ENCODE data around the gene FBXO31.

- TF ChIP-seq, protein P1, sequence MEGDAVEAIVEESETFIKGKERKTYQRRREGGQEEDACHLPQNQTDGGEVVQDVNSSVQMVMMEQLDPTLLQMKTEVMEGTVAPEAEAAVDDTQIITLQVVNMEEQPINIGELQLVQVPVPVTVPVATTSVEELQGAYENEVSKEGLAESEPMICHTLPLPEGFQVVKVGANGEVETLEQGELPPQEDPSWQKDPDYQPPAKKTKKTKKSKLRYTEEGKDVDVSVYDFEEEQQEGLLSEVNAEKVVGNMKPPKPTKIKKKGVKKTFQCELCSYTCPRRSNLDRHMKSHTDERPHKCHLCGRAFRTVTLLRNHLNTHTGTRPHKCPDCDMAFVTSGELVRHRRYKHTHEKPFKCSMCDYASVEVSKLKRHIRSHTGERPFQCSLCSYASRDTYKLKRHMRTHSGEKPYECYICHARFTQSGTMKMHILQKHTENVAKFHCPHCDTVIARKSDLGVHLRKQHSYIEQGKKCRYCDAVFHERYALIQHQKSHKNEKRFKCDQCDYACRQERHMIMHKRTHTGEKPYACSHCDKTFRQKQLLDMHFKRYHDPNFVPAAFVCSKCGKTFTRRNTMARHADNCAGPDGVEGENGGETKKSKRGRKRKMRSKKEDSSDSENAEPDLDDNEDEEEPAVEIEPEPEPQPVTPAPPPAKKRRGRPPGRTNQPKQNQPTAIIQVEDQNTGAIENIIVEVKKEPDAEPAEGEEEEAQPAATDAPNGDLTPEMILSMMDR (IDR thresholded peaks at IDR 0.05), result no peak
- TF ChIP-seq EZH2 (IDR thresholded peaks at IDR 0.05; ENCODE audit: borderline replicate concordance, insufficient read depth, low read depth, low read length, poor library complexity, severe bottlenecking), result no peak
Measured at GRCh38 chr16:87424266-87424665, 40.7 kb upstream of the FBXO31 start.
